ENCODE results near the gene SIAH1.
"Not testable (repeated sequence)": the region's sequence is repeated elsewhere in the genome, so short reads cannot be mapped to it uniquely, and the experiment has no call there.

DNA sequence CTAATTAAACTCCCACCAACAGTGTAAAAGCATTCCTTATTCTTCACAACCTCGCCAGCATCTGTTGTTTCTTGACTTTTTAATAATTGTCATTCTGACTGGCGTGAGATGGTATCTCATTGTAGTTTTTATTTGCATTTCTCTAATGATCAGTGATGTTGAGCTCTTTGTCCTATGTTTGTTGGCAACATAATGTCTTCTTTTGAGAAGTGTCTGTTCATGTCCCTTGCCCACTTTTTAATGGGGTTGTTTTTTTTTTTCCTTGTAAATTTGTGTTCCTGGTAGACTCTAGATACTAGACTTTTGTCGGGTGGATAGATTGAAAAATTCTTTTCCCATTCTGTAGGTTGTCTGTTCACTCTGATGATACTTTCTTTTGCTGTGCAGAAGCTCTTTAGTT is 71.3 kb downstream of the SIAH1 start:
- TF ChIP-seq, protein P1, sequence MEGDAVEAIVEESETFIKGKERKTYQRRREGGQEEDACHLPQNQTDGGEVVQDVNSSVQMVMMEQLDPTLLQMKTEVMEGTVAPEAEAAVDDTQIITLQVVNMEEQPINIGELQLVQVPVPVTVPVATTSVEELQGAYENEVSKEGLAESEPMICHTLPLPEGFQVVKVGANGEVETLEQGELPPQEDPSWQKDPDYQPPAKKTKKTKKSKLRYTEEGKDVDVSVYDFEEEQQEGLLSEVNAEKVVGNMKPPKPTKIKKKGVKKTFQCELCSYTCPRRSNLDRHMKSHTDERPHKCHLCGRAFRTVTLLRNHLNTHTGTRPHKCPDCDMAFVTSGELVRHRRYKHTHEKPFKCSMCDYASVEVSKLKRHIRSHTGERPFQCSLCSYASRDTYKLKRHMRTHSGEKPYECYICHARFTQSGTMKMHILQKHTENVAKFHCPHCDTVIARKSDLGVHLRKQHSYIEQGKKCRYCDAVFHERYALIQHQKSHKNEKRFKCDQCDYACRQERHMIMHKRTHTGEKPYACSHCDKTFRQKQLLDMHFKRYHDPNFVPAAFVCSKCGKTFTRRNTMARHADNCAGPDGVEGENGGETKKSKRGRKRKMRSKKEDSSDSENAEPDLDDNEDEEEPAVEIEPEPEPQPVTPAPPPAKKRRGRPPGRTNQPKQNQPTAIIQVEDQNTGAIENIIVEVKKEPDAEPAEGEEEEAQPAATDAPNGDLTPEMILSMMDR (IDR thresholded peaks at IDR 0.05; ENCODE audit: insufficient read depth, low read length, poor library complexity, severe bottlenecking), result not testable (repeated sequence)
- TF ChIP-seq EZH2phosphoT487 (conservative IDR thresholded peaks at IDR 0.05; ENCODE audit: low read length), result not testable (repeated sequence)
